CD8-positive, alpha-beta memory T cell (primary cell): ENCODE measurements around the gene TMEM134. TPM values are rescaled to one million over a fixed set of nuclear protein-coding genes. Genes with fewer than 3 reads are reported as not detected.
"Not testable (repeated sequence)": the region's sequence is repeated elsewhere in the genome, so short reads cannot be mapped to it uniquely, and the experiment has no call there.

Experiments used
- CTCF ChIA-PET: fragments of 350-600 bp; sonication (Branson Sonifier 250); formaldehyde crosslinking; loops from one replicate; lab custom pipeline; 2021; ENCODE audit warnings: antibody characterized with exemption; lab: Charles Lee
- POLR2A ChIA-PET: fragments of 350-600 bp; sonication (Branson Sonifier 250); formaldehyde crosslinking; loops from one replicate; lab custom pipeline; 2021; ENCODE audit warnings: antibody characterized with exemption; lab: Charles Lee
- DNase-seq, 5 donors: peaks; one replicate each; pipeline versions ENCODE4 v3.0.0 to v3.0.0-alpha.2; 2020 to 2022; ENCODE audit warnings: mixed read lengths in 1 of 5
- H3K27ac ChIP-seq: one replicate; pipeline ENCODE4 v1.7.0; 2013; ENCODE audit warnings: low read depth, mild to moderate bottlenecking, low read length, moderate library complexity
- H3K27me3 ChIP-seq: 2 replicates; pipeline ENCODE4 v1.7.0; 2013; ENCODE audit warnings: low read length, mild to moderate bottlenecking; ENCODE audit not compliant: insufficient read depth, poor library complexity, severe bottlenecking
- H3K36me3 ChIP-seq: 2 replicates; pipeline ENCODE4 v1.7.0; 2013; ENCODE audit warnings: mild to moderate bottlenecking, low read length, moderate library complexity; ENCODE audit not compliant: insufficient read depth
- H3K4me1 ChIP-seq: 2 replicates; pipeline ENCODE4 v1.7.0; 2013; ENCODE audit warnings: mild to moderate bottlenecking, low read length, moderate library complexity; ENCODE audit not compliant: insufficient read depth
- H3K4me3 ChIP-seq: 2 replicates; pipeline ENCODE4 v1.7.0; 2013; ENCODE audit warnings: mild to moderate bottlenecking, low read length
- H3K9me3 ChIP-seq: 2 replicates; pipeline ENCODE4 v1.7.0; 2013; ENCODE audit warnings: mild to moderate bottlenecking, low read length
- H3K27ac Mint-ChIP-seq, 8 donors: one replicate each; pipeline ENCODE4 v1.8.0; 2020 to 2021; ENCODE audit warnings: mixed read lengths in 8 of 8, mild to moderate bottlenecking in 6 of 8, inconsistent platforms in 3 of 8, moderate library complexity in 3 of 8
- H3K27me3 Mint-ChIP-seq, 2 donors: one replicate each; pipeline ENCODE4 v1.8.0; 2020 to 2021; ENCODE audit warnings: mixed read lengths in 2 of 2, mild to moderate bottlenecking in 1 of 2, moderate library complexity in 1 of 2
- H3K36me3 Mint-ChIP-seq, 3 donors: one replicate each; pipeline ENCODE4 v1.8.0; 2020 to 2021; ENCODE audit warnings: mixed read lengths in 3 of 3, inconsistent platforms in 1 of 3, mild to moderate bottlenecking in 1 of 3
- H3K4me1 Mint-ChIP-seq, 3 donors: one replicate each; pipeline ENCODE4 v1.8.0; 2020 to 2021; ENCODE audit warnings: mixed read lengths in 3 of 3, inconsistent platforms in 1 of 3, mild to moderate bottlenecking in 1 of 3
- H3K4me3 Mint-ChIP-seq, 7 donors: one replicate each; pipeline ENCODE4 v1.8.0; 2020 to 2021; ENCODE audit warnings: mixed read lengths in 7 of 7, mild to moderate bottlenecking in 6 of 7, moderate library complexity in 4 of 7, inconsistent platforms in 2 of 7
- H3K9me3 Mint-ChIP-seq, 5 donors: one replicate each; pipeline ENCODE4 v1.8.0; 2020 to 2022; ENCODE audit warnings: mixed read lengths in 5 of 5, mild to moderate bottlenecking in 3 of 5, moderate library complexity in 2 of 5, inconsistent platforms in 1 of 5
- polyA plus RNA-seq: library from polyadenylated mRNA; unstranded; fragments of 300-500 nt; fragmentation: Illumina TruSeq; gene quantifications from one replicate; pipeline ENCODE4 v1.2.3, GENCODE V29; 2021
- total RNA-seq, 2 experiments: library from RNA; stranded (reverse); gene quantifications; one replicate each; pipeline ENCODE4 v1.2.3, GENCODE V29; 2021

The TMEM134 gene
- total and polyA plus RNA-seq, 3 experiments from 2014 or later: 49.6 to 152 (median 57.9) TPM

DNA sequence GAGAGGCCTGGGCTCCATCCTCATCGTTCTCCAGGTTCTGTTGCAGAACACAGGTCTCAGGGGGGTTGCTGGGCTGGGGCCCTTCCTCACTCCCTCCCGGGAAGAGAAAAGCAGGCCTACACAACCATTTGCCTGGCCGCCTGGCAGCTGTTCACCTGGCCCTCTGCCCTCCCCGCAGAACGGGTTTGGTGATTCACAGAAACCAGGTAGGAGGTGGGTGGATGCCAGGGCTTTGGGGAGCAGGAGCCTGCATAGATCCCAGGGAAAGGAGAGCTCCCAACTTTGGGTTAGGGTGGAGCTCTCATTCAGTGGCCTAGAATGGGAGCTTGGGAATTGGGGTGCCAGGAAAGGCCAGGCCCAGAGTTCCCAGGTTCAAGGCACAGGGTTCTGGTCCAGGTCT, 995 bp downstream of the TMEM134 start:
- H3K27me3 ChIP-seq: no peaks in the 10 kb centered on the region
- CTCF ChIA-PET: interaction anchor here (0.9 to 4.8 kb wide), 13 partner anchors 16 to 228 kb away, joined by 3 to 38 read pairs (median 4); partner anchors contain the start of genes GPR152, PITPNM1, PPP1CA and PTPRCAP
- no peaks in the 10 kb centered on the region for H3K27me3 Mint-ChIP-seq
- H3K36me3 Mint-ChIP-seq: peaks cover 0 to 11% (median 0%) of the 10 kb centered on the region in 3 donors
- H3K9me3 Mint-ChIP-seq: no peaks in the 10 kb centered on the region
- no peak for DNase-seq
- peak overlapping the region; percentile 87 to 92 (median 88) for H3K4me3 Mint-ChIP-seq
- H3K36me3 ChIP-seq: no peaks in the 10 kb centered on the region
- H3K27ac Mint-ChIP-seq: peak overlapping the region in 7 of 8 donors; percentile 77 to 97 (median 87)
- no peaks in the 10 kb centered on the region for H3K9me3 ChIP-seq
- H3K4me1 Mint-ChIP-seq: peaks cover 11 to 48% (median 32%) of the 10 kb centered on the region in 3 donors
- POLR2A ChIA-PET: interaction anchor here (0.5 to 3.9 kb wide), 15 partner anchors 15 to 228 kb away, joined by 3 to 38 read pairs (median 6); partner anchors contain the start of genes AIP, CLCF1, PPP1CA and PTPRCAP
- H3K4me3 ChIP-seq: peak overlapping the region; percentile 74
- H3K4me1 ChIP-seq: peaks cover 39% of the 10 kb centered on the region
- H3K27ac ChIP-seq: peak overlapping the region; percentile 59

DNA sequence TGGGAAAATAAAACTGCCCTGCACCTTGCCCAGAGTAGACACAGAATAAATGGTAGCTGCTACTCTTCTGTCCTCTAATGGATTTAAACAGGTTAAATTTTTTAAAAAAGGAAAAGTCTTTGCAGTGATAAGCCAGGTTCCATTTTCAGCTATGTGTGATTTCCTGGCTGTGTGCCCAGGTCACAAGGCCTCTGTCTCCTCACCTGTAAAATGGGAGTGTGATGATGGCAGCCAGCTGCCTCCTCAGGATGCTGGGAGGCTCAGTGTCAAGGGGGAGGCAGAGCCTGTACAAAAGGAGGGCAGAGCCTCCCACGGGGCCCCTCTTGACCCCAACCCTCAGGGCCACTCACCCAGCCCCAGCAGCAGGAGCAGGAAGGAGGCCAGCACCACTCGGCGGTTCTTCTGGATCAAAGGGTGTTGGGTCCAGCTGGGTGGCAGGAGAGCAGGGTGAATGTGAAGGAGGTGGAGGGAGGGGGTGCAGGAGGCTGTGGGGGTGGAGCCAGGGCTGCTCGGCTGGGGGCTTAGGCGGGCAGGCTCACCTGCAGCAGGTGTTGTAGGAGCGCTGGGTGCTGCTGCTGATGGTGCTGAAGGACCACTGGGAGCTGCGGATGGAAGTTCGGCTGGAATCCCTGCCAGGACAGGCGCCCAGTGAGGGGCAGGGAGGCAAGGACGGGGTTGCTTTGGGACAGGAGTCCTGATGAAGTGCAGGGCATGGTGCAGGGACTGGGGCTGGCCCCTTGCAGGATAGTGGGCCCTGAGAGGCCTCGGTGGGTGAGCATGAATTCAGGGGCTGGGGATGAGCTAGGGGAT, 1.9 kb downstream of the TMEM134 start:
- Mint-ChIP-seq H3K9me3 (no peaks in the 10 kb centered on the region), H3K36me3 (peaks cover 0 to 11% (median 0%) of the 10 kb centered on the region in 3 donors), H3K27ac (peak overlapping the region; percentile 39 to 97 (median 73)), H3K27me3 (no peaks in the 10 kb centered on the region), H3K4me1 (peaks cover 11 to 48% (median 34%) of the 10 kb centered on the region in 3 donors), H3K4me3 (peak overlapping the region; percentile 62 to 92 (median 88))
- Histone ChIP-seq H3K4me3 (no peak overlapping the region), H3K36me3 (no peaks in the 10 kb centered on the region), H3K27ac (no peak overlapping the region), H3K4me1 (peaks cover 39% of the 10 kb centered on the region), H3K27me3 (no peaks in the 10 kb centered on the region), H3K9me3 (no peaks in the 10 kb centered on the region)
- no peak for DNase-seq
- CTCF ChIA-PET: interaction anchor here (0.6 to 4.8 kb wide), 9 partner anchors 15 to 85 kb away, joined by 3 to 38 read pairs (median 5); partner anchors contain the start of genes GPR152, PITPNM1, PPP1CA and PTPRCAP
- POLR2A ChIA-PET: interaction anchor here (0.6 to 3.9 kb wide), 6 partner anchors 25 to 65 kb away, joined by 3 to 38 read pairs (median 13); partner anchors contain the start of genes PPP1CA, PTPRCAP and TBC1D10C

DNA sequence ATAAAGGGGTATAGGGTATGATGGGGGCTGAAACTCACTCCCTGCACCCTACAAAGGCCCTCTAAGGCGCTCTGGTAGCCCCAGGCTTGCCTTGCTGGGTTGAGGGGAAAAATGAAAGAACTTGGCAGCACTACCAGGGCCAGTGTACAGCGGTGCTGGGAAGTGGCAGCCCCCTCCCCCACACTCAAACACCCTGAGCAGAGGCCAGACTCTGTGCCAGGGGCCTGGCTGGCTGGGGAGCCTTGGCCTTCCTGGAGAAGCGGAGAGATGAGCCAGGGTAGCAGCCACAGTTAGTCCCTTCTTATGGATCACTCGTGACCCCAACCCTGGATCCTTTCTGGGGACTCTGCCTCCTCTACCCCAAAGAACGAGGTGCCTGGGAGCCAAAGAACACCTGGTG, 2.7 kb downstream of the TMEM134 start:
- no peaks in the 10 kb centered on the region for H3K27me3 Mint-ChIP-seq
- CTCF ChIA-PET: interaction anchor here (0.6 to 4.8 kb wide), 8 partner anchors 22 to 115 kb away, joined by 3 to 38 read pairs (median 5); partner anchors contain the start of genes PPP1CA and PTPRCAP
- H3K9me3 ChIP-seq: no peaks in the 10 kb centered on the region
- no peak overlapping the region for H3K27ac ChIP-seq
- H3K27me3 ChIP-seq: no peaks in the 10 kb centered on the region
- H3K9me3 Mint-ChIP-seq: no peaks in the 10 kb centered on the region
- H3K36me3 ChIP-seq: no peaks in the 10 kb centered on the region
- peaks cover 39% of the 10 kb centered on the region for H3K4me1 ChIP-seq
- H3K36me3 Mint-ChIP-seq: peaks cover 0 to 11% (median 0%) of the 10 kb centered on the region in 3 donors
- DNase-seq: no peak
- no peak overlapping the region for H3K4me3 ChIP-seq
- peak overlapping the region in 1 of 8 donors; percentile 84 for H3K27ac Mint-ChIP-seq
- POLR2A ChIA-PET: interaction anchor here (0.6 kb wide), 2 partner anchors 22 to 26 kb away, joined by 3 read pairs; no protein-coding TSS in a partner anchor
- peaks cover 11 to 48% (median 34%) of the 10 kb centered on the region in 3 donors for H3K4me1 Mint-ChIP-seq
- peak overlapping the region in 2 of 7 donors; percentile 27 to 46 for H3K4me3 Mint-ChIP-seq

DNA sequence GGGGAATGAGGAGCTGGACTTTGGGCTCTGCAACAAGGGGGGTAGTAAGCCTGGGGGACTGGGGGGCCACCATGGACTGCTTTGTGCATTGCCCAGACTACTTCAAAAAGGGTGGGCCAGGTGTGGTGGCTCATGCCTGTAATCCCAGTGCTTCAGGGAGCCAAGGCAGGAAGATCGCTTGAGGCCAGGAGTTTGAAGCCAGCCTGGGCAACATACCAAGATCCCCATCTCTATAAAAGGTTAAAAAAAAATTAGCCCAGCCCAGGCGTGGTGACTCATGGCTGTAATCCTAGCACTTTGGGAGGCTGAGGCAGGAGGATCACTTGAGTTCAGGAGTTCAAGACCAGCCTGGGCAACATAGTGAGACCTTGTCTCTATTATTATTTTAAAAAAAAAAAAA, 3.5 kb downstream of the TMEM134 start:
- H3K4me1 Mint-ChIP-seq: peaks cover 11 to 48% (median 32%) of the 10 kb centered on the region in 3 donors
- not testable (repeated sequence) for H3K9me3 ChIP-seq, DNase-seq, H3K36me3 ChIP-seq, H3K9me3 Mint-ChIP-seq, H3K27me3 ChIP-seq, H3K27me3 Mint-ChIP-seq
- peak overlapping the region; percentile 57 for H3K4me3 ChIP-seq
- H3K36me3 Mint-ChIP-seq: peaks cover 0 to 11% (median 0%) of the 10 kb centered on the region in 3 donors
- POLR2A ChIA-PET: interaction anchor here (0.6 to 1.8 kb wide), 9 partner anchors 21 to 226 kb away, joined by 3 to 17 read pairs (median 3); partner anchors contain the start of genes PPP1CA, PTPRCAP, RAD9A and RPS6KB2
- CTCF ChIA-PET: interaction anchor here (1.0 to 2.0 kb wide), 6 partner anchors 29 to 177 kb away, joined by 3 to 10 read pairs (median 5); partner anchors contain the start of genes ANKRD13D, PPP1CA and PTPRCAP
- H3K27ac ChIP-seq: peak overlapping the region; percentile 79
- peak overlapping the region; percentile 78 to 97 (median 92) for H3K27ac Mint-ChIP-seq
- peaks cover 39% of the 10 kb centered on the region for H3K4me1 ChIP-seq
- peak overlapping the region; percentile 82 to 95 (median 86) for H3K4me3 Mint-ChIP-seq

DNA sequence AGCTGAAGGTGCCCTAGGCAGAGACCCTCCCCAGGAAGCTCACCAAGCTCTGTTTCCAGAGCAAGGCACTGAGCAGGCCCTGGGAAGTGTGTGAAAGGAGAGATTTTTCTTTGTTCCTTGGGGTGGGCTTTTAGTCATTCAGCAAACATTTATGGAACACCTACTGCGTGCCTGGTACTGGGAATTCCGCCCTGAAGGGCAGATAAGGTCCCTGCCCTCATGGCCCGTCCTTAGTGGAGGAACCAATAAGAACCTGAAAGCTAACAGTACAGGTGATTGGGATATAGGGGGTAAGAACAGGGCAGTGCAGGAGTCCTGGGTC, 3.9 kb downstream of the TMEM134 start:
- Mint-ChIP-seq H3K4me3 (peak overlapping the region; percentile 82 to 95 (median 86)), H3K36me3 (peaks cover 0 to 11% (median 0%) of the 10 kb centered on the region in 3 donors), H3K9me3 (no peaks in the 10 kb centered on the region), H3K27ac (peak overlapping the region; percentile 78 to 97 (median 92)), H3K4me1 (peaks cover 11 to 48% (median 32%) of the 10 kb centered on the region in 3 donors), H3K27me3 (no peaks in the 10 kb centered on the region)
- ChIA-PET CTCF (interaction anchor here (1.0 to 2.0 kb wide), 6 partner anchors 28 to 177 kb away, joined by 3 to 10 read pairs (median 5); partner anchors contain the start of genes ANKRD13D, PPP1CA and PTPRCAP), POLR2A (interaction anchor here (0.6 to 1.8 kb wide), 10 partner anchors 19 to 225 kb away, joined by 3 to 17 read pairs (median 3); partner anchors contain the start of genes PPP1CA, PTPRCAP, RAD9A and RPS6KB2)
- no peaks in the 10 kb centered on the region for H3K36me3 ChIP-seq
- peaks cover 39% of the 10 kb centered on the region for H3K4me1 ChIP-seq
- H3K4me3 ChIP-seq: peak overlapping the region; percentile 57
- H3K27me3 ChIP-seq: no peaks in the 10 kb centered on the region
- DNase-seq: no peak
- H3K27ac ChIP-seq: peak overlapping the region; percentile 79
- no peaks in the 10 kb centered on the region for H3K9me3 ChIP-seq

DNA sequence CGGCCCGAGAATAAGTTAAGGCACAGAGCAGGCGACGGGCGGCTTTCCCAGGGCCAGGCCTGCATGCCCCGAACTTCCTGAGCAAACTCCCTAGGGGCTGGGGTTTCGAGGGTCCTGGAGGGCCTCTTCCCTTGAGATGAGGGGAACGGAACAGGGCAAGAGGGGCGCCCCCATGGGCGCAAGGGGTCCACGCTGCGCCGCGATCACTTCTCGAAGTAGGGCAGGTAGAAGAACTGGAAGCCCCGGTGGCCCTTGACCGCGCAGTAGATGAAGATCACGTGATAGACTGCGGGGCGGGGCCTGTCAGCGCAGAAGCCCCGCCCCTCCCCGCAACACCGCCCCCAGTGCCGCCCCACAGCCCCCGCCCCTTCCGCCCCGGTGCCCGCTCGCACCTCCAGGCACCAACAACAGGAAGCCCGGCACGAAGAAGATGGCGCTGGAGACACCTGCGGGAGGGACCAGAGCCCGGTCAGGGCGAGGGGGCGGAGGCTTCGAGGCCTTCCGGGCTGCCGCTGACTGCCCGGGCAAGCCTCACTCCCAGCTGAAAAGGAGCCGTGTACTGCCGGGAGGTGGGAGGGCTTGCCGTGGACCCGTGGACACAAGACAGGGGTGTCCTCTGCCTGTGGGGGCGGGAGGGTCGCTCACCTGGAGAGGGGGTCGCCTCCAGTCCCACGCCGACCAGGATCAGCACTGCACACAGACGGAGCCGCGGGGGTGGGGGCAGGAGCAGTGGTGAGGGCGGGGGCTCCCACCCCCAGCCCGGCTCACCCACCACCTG, 4.5 kb downstream of the TMEM134 start:
- H3K9me3 Mint-ChIP-seq: no peaks in the 10 kb centered on the region
- peaks cover 39% of the 10 kb centered on the region for H3K4me1 ChIP-seq
- POLR2A ChIA-PET: interaction anchor here (0.6 to 1.8 kb wide), 10 partner anchors 20 to 225 kb away, joined by 3 to 17 read pairs (median 3); partner anchors contain the start of genes PPP1CA, PTPRCAP, RAD9A and RPS6KB2

More for the DNA sequence above, 4.5 kb downstream of the TMEM134 start:
- Histone ChIP-seq H3K36me3 (no peaks in the 10 kb centered on the region), H3K27ac (peak overlapping the region; percentile 79), H3K4me3 (peak overlapping the region; percentile 58), H3K27me3 (no peaks in the 10 kb centered on the region), H3K9me3 (no peaks in the 10 kb centered on the region)
- peak; percentile 90 to 96 (median 90) for DNase-seq
- Mint-ChIP-seq H3K36me3 (peaks cover 0 to 11% (median 0%) of the 10 kb centered on the region in 3 donors), H3K4me1 (peaks cover 15 to 53% (median 36%) of the 10 kb centered on the region in 3 donors), H3K27ac (peak overlapping the region; percentile 78 to 97 (median 92)), H3K4me3 (peak overlapping the region; percentile 82 to 95 (median 86)), H3K27me3 (no peaks in the 10 kb centered on the region)
- CTCF ChIA-PET: interaction anchor here (1.4 to 2.0 kb wide), 5 partner anchors 28 to 176 kb away, joined by 3 to 10 read pairs (median 5); partner anchors contain the start of genes ANKRD13D, PPP1CA and PTPRCAP
